Uterus (tissue), 2 donors: ENCODE data around the gene LINS1.

Experiments
- CTCF ChIP-seq, 4 experiments: fragments of 200-600 bp in 2 of 4; fragments of 450-650 bp in 2 of 4; sonication (generic) in 2 of 4; IDR thresholded peaks; one replicate each; pipeline ENCODE4 v1.5.1; 2016 to 2019; ENCODE audit warnings: antibody characterized with exemption in 4 of 4, mild to moderate bottlenecking in 2 of 4, moderate library complexity in 1 of 4
- POLR2A ChIP-seq, 2 donors: fragments of 450-650 bp; IDR thresholded peaks; one replicate each; pipeline ENCODE4 v1.6.1; 2016; ENCODE audit warnings: antibody characterized with exemption in 2 of 2, mild to moderate bottlenecking in 1 of 2, moderate library complexity in 1 of 2

GRCh38 chr15:100616700-100617099 is 14.7 kb upstream of the LINS1 start:
- no peak for TF ChIP-seq CTCF (IDR thresholded peaks at IDR 0.05)
- no peak for TF ChIP-seq POLR2A (IDR thresholded peaks at IDR 0.05)
